ENCODE results near the gene XBP1. TPM values are rescaled to one million over a fixed set of nuclear protein-coding genes. Genes with fewer than 3 reads are reported as not detected.

The XBP1 gene
- total RNA-seq, 2 donors from 2014 or later = 176 to 282 TPM

DNA sequence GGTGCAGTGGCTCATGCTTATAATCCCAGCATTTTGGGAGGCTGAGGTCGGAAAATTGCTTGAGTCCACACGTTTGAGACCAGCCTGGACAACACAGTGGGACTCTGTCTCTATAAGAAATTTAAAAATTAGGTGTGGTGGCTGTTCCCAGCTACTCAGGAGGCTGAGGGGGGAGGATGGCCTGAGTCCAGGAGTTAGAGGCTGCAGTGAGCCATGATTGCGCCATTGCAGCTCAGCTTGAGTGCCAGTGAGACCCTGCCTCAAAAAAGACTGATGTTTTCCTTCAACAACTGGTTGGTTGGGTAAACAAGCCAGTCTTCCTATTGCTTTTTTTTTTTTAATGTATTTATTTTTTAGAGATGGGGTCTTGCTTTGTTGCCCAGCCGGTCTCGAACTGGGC, 9.2 kb downstream of the XBP1 start:
- no peak overlapping the region for H3K4me3 ChIP-seq
- H3K4me1 ChIP-seq (ENCODE audit: control insufficient read depth in 1 of 2, low read depth in 2 of 2) = peaks cover 7 to 13% of the 10 kb centered on the region in 2 donors
- TF ChIP-seq, protein P1, sequence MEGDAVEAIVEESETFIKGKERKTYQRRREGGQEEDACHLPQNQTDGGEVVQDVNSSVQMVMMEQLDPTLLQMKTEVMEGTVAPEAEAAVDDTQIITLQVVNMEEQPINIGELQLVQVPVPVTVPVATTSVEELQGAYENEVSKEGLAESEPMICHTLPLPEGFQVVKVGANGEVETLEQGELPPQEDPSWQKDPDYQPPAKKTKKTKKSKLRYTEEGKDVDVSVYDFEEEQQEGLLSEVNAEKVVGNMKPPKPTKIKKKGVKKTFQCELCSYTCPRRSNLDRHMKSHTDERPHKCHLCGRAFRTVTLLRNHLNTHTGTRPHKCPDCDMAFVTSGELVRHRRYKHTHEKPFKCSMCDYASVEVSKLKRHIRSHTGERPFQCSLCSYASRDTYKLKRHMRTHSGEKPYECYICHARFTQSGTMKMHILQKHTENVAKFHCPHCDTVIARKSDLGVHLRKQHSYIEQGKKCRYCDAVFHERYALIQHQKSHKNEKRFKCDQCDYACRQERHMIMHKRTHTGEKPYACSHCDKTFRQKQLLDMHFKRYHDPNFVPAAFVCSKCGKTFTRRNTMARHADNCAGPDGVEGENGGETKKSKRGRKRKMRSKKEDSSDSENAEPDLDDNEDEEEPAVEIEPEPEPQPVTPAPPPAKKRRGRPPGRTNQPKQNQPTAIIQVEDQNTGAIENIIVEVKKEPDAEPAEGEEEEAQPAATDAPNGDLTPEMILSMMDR (IDR thresholded peaks at IDR 0.05) = no peak
- H3K36me3 ChIP-seq = peaks cover 36% of the 10 kb centered on the region
- H3K27ac ChIP-seq = no peak overlapping the region
- no peaks in the 10 kb centered on the region for H3K9me3 ChIP-seq
- ATAC-seq (ENCODE audit: insufficient number of reproducible peaks, low FRiP score, low read depth) = no peak
- no peak for DNase-seq (ENCODE audit: low spot score)
- no peaks in the 10 kb centered on the region for H3K27me3 ChIP-seq (replicated peaks; ENCODE audit: insufficient read depth)

DNA sequence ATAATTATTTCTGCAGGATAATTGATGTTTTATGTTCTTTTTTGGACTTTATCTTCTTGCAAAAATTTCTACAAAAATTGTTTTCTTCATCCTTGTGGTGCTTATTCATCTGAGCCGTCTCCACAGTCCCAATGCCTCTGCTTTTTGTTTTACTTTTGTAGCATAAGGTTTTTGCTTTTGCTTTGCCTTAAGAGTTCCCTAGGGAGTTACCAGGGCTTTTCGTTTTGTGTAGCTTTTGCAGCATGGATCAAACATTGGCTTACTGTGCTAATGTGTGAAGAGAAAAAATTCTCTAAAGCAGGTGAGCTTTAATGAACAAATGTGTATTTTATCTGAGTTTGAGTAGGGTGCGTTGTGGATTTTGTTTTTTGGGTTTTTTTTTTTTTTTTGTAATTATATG, 11.8 kb downstream of the XBP1 start:
- no peak overlapping the region for H3K4me3 ChIP-seq
- peak overlapping the region in 1 of 2 donors; percentile 2 for H3K27ac ChIP-seq
- H3K36me3 ChIP-seq = peaks cover 32% of the 10 kb centered on the region
- ATAC-seq (ENCODE audit: insufficient number of reproducible peaks, low FRiP score, low read depth) = no peak
- no peak for DNase-seq (ENCODE audit: low spot score)
- H3K9me3 ChIP-seq = no peaks in the 10 kb centered on the region
- no peaks in the 10 kb centered on the region for H3K27me3 ChIP-seq (replicated peaks; ENCODE audit: insufficient read depth)
- TF ChIP-seq, protein P1 (IDR thresholded peaks at IDR 0.05) = no peak
- H3K4me1 ChIP-seq (ENCODE audit: control insufficient read depth in 1 of 2, low read depth in 2 of 2) = no peaks in the 10 kb centered on the region

DNA sequence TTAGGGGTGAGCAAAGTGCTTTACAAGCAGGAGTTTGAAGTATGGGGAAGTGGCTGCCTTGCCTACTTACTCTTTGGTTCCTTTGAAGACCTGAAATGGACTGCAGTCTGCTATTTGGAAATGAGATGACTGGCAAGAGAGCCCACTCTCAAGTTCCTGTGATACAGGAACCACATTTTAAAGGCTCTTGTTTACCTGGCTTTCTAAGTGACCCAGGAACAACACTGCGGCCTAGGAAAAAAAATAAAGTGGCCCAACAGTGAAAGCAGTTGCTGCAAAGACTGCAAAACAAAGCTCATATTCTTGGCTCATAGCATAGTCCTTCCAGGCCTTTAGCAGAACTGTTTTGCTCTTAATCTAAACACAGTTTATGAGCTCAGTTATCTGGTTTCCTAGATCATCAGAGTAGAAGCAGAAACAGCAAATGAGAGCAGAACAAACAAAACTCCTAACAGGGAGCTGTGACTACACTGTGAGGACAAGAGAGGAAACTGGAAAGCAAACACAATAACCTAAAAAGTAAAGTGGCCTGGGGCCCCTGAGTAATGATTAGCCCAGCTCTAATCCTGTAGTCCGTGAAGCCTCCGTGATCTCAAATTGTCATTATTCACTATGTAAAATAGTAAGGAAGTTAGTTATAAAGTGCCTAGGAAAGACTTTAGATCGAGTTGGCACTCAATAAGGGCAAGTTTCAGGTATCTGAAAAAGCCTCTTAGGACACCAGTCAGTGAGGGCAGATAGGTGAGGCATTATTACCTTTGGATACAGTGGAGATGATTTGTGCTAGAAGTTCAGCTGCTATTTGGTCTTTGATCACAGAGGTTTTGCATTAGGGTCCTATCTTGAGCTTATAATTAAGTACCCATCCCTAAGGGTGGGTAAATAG, 16.3 kb downstream of the XBP1 start:
- Histone ChIP-seq H3K27me3 (replicated peaks; ENCODE audit: insufficient read depth) (no peaks in the 10 kb centered on the region), H3K36me3 (peaks cover 43% of the 10 kb centered on the region), H3K9me3 (no peaks in the 10 kb centered on the region), H3K27ac (no peak overlapping the region), H3K4me1 (ENCODE audit: control insufficient read depth in 1 of 2, low read depth in 2 of 2) (peaks cover 0 to 12% of the 10 kb centered on the region in 2 donors), H3K4me3 (no peak overlapping the region)
- DNase-seq (ENCODE audit: low spot score) (no peak), ATAC-seq (ENCODE audit: insufficient number of reproducible peaks, low FRiP score, low read depth) (no peak)
- TF ChIP-seq, protein P1 (IDR thresholded peaks at IDR 0.05) = no peak

DNA sequence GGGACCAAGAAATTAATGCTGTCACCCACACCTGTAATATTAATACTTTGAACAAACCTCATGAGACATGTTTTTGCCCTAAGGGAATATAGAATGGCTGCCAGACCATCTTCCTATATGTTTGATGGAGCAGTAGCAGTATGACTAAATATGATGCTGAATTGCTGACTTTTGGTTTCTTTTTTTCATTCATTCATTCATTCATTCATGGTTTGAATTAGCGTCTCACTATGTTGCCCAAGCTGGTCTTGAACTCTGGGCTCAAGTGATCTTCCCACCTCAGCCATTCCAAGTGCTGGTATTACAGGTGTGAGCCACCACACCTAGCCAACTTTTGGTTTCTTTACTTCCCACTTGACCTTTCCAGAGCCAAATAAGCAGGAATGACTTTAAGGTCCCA, 20.1 kb downstream of the XBP1 start:
- Histone ChIP-seq H3K4me1 (ENCODE audit: control insufficient read depth in 1 of 2, low read depth in 2 of 2) (peaks cover 4 to 12% of the 10 kb centered on the region in 2 donors), H3K9me3 (no peaks in the 10 kb centered on the region), H3K36me3 (peaks cover 32% of the 10 kb centered on the region), H3K27ac (no peak overlapping the region), H3K27me3 (replicated peaks; ENCODE audit: insufficient read depth) (no peaks in the 10 kb centered on the region), H3K4me3 (no peak overlapping the region)
- TF ChIP-seq, protein P1 (IDR thresholded peaks at IDR 0.05) = no peak
- ATAC-seq (ENCODE audit: insufficient number of reproducible peaks, low FRiP score, low read depth) (no peak), DNase-seq (ENCODE audit: low spot score) (no peak)

DNA sequence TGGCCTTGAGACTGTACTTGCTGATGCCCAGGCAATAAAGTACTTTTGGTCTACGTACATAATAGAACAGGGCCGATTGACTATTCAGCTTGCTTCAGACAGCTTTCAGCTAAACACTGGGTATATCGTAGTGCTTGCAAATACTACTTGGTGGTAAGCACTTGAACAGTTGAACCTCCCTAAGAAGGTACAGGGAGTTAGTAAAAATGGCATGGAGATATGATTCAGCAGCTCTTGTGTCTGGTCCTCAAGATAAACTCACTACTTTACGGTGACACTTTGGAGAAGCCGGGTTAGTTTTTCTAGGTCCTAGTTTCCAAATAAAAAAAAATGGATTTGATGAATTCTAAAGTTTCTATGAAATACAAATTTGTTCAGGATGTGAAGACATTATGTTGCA, 20.5 kb downstream of the XBP1 start:
- H3K9me3 ChIP-seq = no peaks in the 10 kb centered on the region
- ATAC-seq (ENCODE audit: insufficient number of reproducible peaks, low FRiP score, low read depth) (no peak), DNase-seq (ENCODE audit: low spot score) (no peak)
- no peak overlapping the region for H3K27ac ChIP-seq
- TF ChIP-seq, protein P1 (IDR thresholded peaks at IDR 0.05) = no peak
- peaks cover 28% of the 10 kb centered on the region for H3K36me3 ChIP-seq
- peaks cover 4 to 14% of the 10 kb centered on the region in 2 donors for H3K4me1 ChIP-seq (ENCODE audit: control insufficient read depth in 1 of 2, low read depth in 2 of 2)
- no peak overlapping the region for H3K4me3 ChIP-seq
- H3K27me3 ChIP-seq (replicated peaks; ENCODE audit: insufficient read depth) = no peaks in the 10 kb centered on the region

All from thoracic aorta (tissue), 2 donors.